GM18868 (cell line): ENCODE results near the gene MTX1.

ENCODE experiments used
- ATAC-seq: cut with Tn5 transposase; IDR thresholded peaks from one replicate; pipeline ENCODE4 v1.9.1; 2021; ENCODE audit warnings: mild to moderate bottlenecking, moderate library complexity; ENCODE audit not compliant: unreplicated experiment

MTX1 gene

DNA sequence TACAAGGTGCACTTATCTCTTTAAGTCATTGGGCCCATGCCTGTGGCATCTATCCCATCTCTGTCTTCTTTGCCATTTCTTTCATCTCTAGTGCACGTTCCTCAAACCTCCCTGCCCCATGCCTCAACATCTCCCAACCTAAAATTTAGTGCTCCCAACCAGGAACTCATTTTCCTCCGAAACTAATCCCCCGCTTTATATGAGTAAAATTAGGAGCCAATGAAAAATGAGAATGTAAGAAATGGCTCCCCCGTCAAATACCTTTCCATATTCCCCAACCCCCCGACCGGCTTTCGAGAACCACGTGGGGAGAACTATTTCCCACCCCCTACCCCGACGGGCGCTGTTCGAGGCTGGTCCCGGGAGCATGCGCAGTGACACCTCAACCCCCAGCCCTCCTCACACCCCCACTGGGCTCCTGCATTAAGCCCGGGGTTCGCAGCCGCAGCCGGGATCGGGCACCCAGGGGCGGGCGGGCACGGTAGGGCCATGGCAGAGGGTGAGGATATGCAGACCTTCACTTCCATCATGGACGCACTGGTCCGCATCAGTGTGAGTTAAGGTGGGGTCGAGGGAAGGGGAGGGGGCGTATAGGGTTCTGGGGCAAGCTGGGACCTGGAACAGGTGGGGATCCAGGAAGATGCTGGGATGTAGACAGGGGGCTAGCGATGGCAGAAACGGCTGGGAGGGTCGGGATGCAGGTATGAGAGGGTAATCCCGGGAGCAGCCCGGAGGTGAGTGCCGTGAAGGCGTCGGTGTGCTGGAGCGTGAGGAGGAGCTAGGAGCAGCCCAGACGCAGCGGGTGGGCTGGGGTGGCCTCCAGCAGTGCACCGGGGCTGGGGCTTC lies 34.8 kb upstream of the MTX1 start, which contains the start of gene TRIM46:
Gene TRIM46 (plus strand): TSS at position 372 of the 846 bp plus-strand sequence. CDS start 118 bp downstream, at position 490.
- no peak for ATAC-seq

DNA sequence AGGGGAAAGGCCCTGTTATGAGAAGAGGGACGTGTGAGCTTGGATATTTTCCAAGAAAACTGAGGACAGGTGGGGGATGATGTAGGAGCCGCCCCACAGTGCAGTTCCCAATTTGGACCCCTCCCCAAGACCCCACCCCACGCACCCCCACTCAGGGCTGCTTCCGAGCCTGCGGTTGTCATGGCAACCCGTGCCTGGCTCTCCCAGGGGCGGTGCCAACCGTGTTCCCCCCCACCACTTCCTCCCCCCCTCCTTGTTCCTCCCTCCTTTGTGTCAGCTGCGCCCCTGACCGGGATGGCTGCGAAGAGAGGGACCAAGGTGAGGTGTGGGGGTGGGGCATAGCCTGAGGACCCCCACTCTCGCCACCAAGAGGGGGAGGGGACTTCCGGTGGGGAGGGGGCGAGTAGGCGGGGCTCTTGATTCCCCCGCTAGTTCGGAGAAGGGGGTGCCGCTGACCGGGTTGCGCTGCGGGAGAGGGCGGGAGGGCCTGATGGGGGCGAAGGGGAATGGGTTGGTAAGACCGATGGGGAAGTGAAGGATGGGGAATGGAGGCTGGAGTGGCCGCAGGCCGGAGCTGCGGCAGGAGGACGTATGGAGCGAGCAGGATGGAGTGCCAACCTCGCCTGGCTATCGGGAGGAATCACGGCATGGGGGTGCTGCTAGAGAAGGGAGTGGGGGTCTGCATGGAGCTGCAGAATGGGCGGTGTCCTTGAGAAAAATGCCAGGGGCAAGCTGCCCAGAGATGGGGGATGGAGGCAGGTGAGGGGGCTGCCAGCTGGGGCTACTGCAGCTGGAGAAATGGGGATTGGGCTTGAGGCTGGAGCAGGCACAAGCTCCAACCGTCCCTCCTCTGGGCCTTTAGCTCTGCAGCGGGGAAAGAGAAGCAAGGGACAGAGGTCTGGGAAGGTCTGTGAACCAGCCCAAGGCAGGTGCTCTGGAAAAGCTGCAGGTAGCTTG lies 33.9 kb upstream of the MTX1 start:
- ATAC-seq, result no peak

DNA sequence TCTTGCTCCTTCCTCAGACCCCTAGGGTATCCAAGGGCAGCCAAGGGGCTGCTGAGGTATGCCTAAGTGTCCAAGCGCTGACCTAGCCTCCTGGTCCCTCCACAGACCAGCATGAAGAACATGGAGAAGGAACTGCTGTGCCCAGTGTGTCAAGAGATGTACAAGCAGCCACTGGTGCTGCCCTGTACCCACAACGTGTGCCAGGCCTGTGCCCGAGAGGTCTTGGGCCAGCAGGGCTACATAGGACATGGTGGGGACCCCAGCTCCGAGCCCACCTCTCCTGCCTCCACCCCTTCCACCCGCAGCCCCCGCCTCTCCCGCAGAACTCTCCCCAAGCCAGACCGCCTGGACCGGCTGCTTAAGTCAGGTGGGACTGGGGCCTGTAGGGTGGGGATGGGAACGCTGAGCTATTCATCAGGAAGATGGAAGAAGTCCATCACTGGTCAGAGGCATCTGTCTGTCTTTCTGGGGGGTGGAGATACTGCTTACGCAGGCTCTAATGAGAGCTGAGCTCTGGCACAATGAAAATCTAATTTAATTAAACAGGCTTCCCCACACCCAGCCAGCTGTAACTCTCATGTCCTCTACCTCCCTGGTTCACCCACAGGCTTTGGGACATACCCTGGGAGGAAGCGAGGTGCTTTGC lies 33.1 kb upstream of the MTX1 start:
- ATAC-seq, result no peak

DNA sequence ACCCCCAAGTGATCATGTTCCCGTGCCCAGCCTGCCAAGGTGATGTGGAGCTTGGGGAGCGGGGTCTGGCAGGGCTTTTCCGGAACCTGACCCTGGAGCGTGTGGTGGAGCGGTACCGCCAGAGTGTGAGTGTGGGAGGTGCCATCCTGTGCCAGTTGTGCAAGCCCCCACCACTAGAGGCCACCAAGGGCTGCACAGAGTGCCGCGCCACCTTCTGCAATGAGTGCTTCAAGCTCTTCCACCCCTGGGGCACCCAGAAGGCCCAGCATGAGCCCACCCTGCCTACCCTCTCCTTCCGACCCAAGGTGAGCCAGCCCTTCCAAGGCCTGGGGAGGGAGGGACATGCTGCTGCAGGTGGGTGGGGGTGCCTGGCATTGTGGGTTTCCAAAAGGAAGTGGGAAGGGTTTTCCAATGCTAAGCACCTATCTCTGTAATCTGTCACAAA lies 32.5 kb upstream of the MTX1 start:
- ATAC-seq, result no peak

DNA sequence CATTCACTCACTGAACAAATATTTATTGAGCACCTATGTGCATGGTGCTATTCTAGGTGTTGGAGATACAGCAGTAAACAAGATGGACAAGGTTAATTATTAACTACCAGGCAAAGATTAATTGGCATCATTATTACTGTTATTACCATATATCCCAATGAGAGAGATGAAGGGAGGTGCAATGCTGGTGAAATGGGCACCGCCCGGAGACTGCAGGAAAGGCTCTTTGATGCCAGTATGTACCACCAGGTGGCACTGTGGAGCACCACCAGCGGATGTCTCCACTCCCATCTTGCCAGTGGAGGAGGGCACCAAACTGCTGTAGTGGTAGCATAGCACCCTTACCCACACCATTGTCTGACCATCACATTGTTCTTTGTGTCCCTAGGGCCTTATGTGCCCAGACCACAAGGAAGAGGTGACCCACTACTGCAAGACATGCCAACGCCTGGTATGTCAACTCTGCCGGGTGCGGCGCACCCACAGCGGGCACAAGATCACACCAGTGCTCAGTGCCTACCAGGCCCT lies 31.9 kb upstream of the MTX1 start:
- ATAC-seq, result no peak

DNA sequence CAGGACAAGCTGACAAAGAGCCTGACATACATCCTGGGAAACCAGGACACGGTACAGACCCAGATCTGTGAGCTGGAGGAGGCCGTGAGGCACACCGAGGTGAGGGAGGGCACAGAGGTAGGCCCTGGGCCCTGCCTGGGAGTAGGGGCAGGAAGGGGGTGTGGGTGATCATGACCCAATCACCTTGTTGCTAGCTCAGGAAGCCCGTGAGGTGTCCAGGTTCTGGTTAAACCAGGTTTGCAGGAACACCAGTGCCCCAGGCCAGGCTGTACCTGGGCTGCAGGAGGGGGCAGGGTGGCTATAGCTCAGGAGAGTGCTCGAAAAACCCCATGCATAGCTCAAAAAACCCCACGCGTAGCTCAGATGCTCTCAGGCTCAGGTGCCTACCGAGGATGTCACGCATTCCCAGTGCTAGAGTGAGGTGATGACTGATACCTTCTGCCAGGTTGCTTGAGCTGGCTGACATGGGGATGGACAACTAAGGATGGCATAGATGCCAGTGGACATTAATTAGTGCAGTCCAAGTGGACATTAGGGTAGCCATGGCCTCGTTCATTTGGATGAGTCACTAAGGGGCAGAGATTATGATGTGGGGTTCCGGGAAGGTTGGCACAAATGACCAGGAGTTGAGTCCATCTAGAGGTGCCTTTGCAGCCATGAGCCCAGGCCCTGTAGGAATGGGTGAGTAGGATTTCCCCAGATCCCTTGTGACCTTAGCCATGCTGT lies 31.1 kb upstream of the MTX1 start:
- ATAC-seq, result no peak

DNA sequence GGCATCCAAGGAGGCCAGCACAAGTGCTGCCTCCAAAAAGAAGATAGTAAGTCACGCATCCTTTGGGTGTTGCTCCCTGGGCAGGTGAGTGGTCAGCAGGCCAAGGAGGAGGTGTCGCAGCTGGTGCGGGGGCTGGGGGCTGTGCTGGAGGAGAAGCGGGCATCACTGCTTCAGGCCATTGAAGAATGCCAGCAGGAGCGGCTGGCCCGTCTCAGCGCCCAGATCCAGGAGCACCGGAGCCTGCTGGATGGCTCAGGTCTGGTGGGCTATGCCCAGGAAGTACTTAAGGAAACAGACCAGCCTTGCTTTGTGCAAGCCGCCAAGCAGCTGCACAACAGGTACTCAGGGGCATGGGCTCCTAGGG lies 30.6 kb upstream of the MTX1 start:
- no peak for ATAC-seq

DNA sequence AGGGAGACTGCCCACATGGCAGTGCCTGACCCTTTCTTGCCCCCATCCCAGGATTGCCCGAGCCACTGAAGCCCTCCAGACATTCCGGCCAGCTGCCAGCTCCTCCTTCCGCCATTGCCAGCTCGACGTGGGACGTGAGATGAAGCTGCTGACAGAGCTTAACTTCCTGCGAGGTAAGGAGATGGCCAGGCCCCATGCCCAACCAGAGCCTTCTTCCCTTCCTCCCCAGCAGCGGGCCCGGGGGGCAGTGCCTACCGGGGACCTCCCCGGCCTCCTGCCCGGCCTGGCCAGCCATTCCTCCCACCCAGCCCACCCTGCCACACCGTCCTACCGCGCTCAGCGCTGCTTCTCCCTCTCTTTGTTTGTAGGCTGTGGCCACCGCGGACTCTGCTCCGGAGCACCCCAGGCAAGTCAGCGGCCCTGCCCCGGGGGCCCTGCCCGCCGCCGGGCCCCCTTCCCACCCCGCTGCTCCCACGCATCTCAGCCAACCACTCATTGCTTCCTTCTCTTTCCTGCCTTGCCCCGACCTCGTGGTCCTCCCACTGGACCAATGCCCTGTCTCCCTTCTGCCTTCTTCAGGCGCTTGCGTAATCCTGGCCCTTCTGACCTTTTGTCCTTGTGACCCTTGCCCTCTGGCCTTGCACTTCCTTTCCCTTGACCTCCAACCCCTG lies 29.9 kb upstream of the MTX1 start:
- no peak for ATAC-seq

DNA sequence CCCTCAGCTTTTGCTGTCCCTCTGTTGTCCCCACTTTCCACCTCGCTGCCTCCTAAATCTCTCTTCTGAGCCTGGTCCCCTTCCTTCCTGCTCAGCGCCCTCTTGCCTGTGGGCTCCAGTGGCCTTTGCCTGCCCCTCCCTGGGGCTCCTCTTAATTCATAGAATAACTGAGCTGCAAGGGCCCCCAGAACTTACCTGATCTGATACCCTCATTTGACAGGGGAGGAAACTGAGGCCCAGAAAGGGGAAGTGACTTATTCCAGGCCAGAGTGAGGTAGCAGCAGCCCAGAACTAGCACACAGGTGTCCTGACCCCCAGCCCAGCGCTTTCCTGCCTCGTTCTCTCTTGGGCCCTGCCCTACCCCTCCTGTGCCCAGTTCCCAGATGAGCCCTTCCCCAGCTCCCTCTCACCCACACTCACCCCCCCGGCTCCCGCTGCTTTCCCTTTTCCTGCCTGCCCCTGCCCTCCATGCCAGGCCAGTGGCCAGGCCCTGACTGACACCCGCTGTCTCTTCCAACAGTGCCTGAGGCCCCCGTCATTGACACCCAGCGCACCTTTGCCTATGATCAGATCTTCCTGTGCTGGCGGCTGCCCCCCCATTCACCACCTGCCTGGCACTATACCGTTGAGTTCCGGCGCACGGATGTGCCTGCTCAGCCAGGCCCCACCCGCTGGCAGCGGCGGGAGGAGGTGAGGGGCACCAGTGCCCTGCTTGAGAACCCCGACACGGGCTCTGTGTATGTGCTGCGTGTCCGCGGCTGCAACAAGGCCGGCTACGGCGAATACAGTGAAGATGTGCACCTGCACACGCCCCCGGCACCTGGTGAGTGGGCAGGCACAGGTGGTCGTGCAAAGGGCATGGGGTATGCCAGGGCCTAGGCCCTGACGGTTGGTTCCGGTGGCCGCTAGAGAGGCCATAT lies 29.1 kb upstream of the MTX1 start:
- no peak for ATAC-seq

DNA sequence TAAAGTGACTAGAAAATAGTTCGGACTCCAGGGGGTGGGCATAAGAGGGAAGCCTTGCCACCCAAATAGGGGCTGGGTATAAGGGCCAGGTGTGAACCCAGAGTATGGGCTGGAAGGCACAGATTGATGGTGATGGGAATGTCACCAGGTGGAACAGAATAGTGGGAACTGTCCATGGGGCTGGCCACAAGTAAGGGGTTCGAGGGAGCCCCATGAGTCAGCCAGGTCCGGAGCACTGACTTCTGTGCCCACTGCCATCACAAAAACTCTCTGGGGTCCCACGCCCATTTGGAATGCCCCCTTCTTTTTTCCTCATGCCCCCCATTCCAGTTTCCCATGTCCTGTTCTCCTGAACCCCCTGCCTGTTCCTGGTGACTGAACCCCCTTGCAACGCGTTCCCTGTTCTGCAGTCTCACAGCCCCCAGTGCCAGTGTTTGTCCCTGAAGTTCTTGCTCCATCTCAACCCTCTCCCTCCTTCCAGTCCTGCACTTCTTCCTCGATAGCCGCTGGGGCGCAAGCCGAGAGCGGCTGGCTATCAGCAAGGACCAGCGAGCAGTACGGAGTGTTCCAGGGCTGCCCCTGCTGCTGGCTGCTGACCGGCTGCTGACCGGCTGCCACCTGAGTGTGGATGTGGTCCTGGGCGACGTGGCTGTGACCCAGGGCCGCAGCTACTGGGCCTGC lies 27.0 kb upstream of the MTX1 start:
- no peak for ATAC-seq

DNA sequence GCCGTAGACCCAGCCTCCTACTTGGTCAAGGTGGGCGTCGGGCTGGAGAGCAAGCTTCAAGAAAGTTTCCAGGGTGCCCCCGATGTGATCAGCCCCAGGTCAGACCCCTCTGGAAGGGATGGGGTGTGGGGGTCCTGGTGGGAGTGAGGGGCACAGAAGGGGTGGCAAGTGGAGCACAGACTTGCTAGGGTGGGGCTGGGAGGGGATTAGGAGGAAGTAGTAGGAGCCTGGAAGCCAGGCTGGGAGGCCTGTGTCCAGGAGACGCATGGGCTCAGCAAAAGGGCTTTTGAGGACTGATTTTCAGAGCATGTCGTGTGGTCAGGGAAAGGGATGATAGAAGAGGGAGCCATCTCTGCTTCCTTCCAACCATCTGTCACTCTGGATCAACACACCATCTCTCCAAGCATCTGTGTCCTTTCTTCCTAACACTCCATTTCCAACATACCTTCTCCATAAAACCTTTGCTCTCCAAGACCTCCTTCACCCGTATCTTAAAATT lies 26.4 kb upstream of the MTX1 start:
- no peak for ATAC-seq

DNA sequence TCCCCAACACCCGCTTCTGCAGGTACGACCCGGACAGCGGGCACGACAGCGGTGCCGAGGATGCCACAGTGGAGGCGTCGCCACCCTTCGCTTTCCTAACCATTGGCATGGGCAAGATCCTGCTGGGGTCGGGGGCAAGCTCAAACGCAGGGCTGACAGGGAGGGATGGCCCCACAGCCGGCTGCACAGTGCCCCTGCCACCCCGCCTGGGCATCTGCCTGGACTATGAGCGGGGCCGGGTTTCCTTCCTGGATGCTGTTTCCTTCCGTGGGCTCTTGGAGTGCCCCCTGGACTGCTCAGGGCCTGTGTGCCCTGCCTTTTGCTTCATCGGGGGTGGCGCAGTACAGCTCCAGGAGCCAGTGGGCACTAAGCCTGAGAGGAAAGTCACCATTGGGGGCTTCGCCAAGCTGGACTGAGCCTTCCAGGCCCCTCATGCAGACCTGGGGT lies 24.7 kb upstream of the MTX1 start:
- no peak for ATAC-seq

DNA sequence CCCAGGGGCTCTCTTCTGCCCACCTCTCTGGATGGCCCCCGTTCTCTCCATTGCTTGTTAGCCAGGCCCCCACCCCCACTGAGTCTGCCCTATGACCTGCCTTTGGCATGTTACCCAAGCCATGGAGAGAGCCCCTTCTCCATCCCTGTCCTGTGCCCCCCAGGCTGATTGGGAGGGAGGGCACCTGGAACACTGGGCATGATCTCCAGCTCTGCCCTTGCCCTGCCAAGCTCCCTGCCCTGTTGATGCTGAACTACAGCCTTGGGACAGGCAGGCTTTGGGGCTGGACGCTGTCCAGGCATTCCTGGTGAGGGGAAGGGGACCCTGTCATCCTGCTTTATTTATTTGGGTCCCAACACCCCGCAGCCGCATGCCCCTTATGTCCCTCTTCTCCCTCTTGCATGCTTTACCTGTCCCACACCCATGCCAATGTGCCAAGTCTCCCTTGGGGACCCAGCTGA lies 24.1 kb upstream of the MTX1 start:
- no peak for ATAC-seq

DNA sequence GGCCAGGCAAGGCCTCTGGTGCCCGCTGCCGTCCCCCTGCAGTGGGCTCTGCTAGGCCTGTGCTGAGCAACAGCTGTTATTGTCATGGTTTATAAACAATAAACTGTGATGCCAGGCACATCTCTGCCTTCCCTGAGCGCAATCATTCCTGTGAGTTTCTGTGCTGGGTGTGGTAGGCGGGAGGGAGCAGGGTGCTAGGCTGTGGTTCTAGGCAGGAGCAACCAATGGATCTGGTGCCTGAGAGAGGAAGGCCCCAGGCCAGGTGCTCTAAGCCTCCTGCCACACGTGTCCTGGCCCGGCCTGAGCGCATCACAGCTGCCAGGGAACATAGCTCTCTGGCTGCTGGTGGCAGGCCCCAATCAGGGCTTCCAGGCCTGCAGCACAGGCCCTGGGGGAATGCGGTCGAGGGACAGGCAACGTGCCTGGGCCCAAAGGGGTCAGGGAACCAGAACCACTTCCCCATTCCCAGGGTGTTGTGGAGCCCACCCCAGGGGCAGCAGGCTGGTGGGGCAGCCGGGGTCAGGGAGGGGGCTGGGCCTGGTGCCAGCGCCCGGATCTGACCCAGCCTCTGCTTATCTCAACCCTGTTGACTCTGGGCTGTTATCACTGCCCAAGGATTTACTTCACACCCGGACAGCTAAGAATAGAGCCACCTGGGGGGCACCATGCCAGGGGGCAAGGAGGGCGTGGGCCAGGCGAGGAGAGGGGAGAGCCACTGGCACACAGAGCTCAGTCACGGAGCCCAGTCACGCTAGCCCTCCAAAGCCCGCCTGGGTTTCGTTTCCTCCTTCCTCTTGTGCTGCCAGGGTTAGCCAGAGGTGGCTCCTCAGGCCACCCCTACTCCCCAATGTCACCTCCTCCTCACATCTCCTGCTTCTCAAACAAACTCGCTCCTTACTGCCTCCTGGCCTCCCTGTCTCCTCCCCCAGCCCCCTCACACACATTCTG lies 23.4 kb upstream of the MTX1 start:
- peak; percentile 77 for ATAC-seq

DNA sequence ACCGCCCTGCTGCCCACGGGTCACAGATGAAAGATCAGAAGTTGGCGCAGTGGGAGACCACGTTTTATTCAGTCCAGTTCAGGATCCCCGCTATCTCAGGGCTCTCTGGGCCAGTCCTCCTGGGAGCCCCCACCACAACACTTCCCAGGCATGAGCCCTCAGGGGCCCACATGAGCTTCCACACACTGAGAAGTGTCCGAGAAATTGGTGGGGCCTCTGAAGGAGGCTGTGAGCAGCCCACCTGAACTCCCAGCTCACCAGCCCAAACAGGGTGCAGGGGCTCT lies 22.8 kb upstream of the MTX1 start:
- ATAC-seq, result no peak

DNA sequence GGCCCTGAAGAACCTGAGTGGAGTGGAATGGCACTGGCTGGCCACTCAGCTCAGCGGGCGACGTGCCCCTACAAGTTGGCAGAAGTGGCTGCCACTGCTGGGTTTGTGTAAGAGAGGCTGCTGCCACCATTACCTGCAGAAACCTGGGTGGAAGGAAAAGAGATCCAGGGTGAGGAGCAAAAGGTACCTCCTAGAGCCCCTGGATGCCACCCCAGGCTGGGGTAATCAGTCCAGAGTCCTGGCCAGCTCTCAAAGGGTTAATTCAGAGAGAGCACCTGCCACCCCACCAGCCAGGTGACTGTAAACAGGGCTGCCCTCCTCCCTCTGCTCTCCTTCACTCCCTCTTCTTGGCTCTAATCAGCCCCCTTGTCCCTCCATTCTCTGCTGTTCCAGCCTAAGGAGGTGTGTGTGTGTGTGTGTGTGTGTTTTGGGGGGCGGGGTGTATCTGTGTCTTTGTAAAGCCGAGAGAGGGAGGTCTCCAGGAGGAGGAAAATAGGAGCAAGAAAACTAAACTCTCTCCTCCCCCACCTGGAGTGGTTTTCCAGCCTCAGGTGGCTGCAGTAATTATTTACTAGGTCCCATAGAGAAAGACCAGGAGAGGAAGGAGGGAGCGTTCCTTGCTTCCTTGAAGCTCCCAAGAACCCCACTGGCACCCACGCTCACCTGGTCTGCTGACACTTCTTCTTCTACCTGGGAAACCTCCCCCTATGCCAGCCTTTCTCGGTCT lies 22.3 kb upstream of the MTX1 start:
- ATAC-seq, result no peak
